ENCODE data around the gene TLCD3B.

GRCh38 chr16:29983420-29984136, 47.5 kb downstream of the TLCD3B start:
- TF ChIP-seq, protein P1, sequence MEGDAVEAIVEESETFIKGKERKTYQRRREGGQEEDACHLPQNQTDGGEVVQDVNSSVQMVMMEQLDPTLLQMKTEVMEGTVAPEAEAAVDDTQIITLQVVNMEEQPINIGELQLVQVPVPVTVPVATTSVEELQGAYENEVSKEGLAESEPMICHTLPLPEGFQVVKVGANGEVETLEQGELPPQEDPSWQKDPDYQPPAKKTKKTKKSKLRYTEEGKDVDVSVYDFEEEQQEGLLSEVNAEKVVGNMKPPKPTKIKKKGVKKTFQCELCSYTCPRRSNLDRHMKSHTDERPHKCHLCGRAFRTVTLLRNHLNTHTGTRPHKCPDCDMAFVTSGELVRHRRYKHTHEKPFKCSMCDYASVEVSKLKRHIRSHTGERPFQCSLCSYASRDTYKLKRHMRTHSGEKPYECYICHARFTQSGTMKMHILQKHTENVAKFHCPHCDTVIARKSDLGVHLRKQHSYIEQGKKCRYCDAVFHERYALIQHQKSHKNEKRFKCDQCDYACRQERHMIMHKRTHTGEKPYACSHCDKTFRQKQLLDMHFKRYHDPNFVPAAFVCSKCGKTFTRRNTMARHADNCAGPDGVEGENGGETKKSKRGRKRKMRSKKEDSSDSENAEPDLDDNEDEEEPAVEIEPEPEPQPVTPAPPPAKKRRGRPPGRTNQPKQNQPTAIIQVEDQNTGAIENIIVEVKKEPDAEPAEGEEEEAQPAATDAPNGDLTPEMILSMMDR (IDR thresholded peaks at IDR 0.05) = no peak
- TF ChIP-seq POLR2A (IDR thresholded peaks at IDR 0.05) = no peak
